Measurements from ENCODE around the gene F2R. TPM values are rescaled to one million over a fixed set of nuclear protein-coding genes. Genes with fewer than 3 reads are reported as not detected.

F2R gene
- total and polyA plus RNA-seq, 2 experiments from 2014 or later, result 15.0 to 26.0 TPM

- Mint-ChIP-seq H3K9me3 (no peaks in the 10 kb centered on the region), H3K4me3 (no peak overlapping the region), H3K36me3 (ENCODE audit: low read depth) (peaks cover 13% of the 10 kb centered on the region; the same call in 2 of the 3 replicates), H3K27me3 (ENCODE audit: insufficient read depth, low read depth, poor library complexity) (no peaks in the 10 kb centered on the region), H3K4me1 (no peaks in the 10 kb centered on the region), H3K27ac (no peak overlapping the region)
- Histone ChIP-seq H3F3A (replicated peaks; ENCODE audit: low read depth) (no peaks in the 10 kb centered on the region), H3K4me1 (ENCODE audit: insufficient read depth) (no peaks in the 10 kb centered on the region), H3K4me2 (no peak overlapping the region), H4K20me1 (replicated peaks; ENCODE audit: insufficient read depth) (no peaks in the 10 kb centered on the region; the same call in 1 of the 2 replicates), H2AFZ (no peak overlapping the region), H3K27me3 (ENCODE audit: insufficient read depth) (no peaks in the 10 kb centered on the region), H3K79me2 (replicated peaks; ENCODE audit: insufficient read depth) (no peaks in the 10 kb centered on the region), H3K4me3 (no peak overlapping the region), H3K9me2 (ENCODE audit: insufficient read depth) (no peaks in the 10 kb centered on the region), H3K27ac (ENCODE audit: low read depth) (no peak overlapping the region), H3K36me3 (ENCODE audit: insufficient read depth) (no peaks in the 10 kb centered on the region)
- no peak for ATAC-seq
- DNase-seq (ENCODE audit: low spot score), result no peak
- TF ChIP-seq NANOG (IDR thresholded peaks at IDR 0.05; ENCODE audit: borderline replicate concordance), result no peak
- no peak for TF ChIP-seq ZNF114 (CRISPR knock-in tag; IDR thresholded peaks at IDR 0.05)
- no peak for TF ChIP-seq POLR2AphosphoS5 (IDR thresholded peaks at IDR 0.05; ENCODE audit: low read depth)
- TF ChIP-seq CTCF (conservative IDR thresholded peaks at IDR 0.05; ENCODE audit: low read depth in 2 of 2), result no peak
Observed at GRCh38 chr5:76691467-76692273, 24.3 kb upstream of the F2R start.

GRCh38 chr5:76692274-76692540 is 23.7 kb upstream of the F2R start:
- H3K9me3 Mint-ChIP-seq, result no peaks in the 10 kb centered on the region
- no peak for DNase-seq (ENCODE audit: low spot score)
- Histone ChIP-seq H3K27me3 (ENCODE audit: insufficient read depth) (no peaks in the 10 kb centered on the region), H3F3A (replicated peaks; ENCODE audit: low read depth) (no peaks in the 10 kb centered on the region), H4K20me1 (replicated peaks; ENCODE audit: insufficient read depth) (no peaks in the 10 kb centered on the region; the same call in 1 of the 2 replicates), H3K27ac (ENCODE audit: low read depth) (no peak overlapping the region), H3K79me2 (replicated peaks; ENCODE audit: insufficient read depth) (no peaks in the 10 kb centered on the region), H3K36me3 (ENCODE audit: insufficient read depth) (no peaks in the 10 kb centered on the region), H3K9me2 (ENCODE audit: insufficient read depth) (no peaks in the 10 kb centered on the region), H3K4me3 (no peak overlapping the region), H3K4me1 (ENCODE audit: insufficient read depth) (no peaks in the 10 kb centered on the region), H2AFZ (no peak overlapping the region), H3K4me2 (no peak overlapping the region)
- H3K4me1 Mint-ChIP-seq, result no peaks in the 10 kb centered on the region
- peaks cover 8% of the 10 kb centered on the region; the same call in 2 of the 3 replicates for H3K36me3 Mint-ChIP-seq (ENCODE audit: low read depth)
- TF ChIP-seq NANOG (IDR thresholded peaks at IDR 0.05; ENCODE audit: borderline replicate concordance), result no peak
- TF ChIP-seq ZNF331 (CRISPR knock-in tag; IDR thresholded peaks at IDR 0.05; ENCODE audit: low read depth), result no peak
- H3K4me3 Mint-ChIP-seq, result no peak overlapping the region
- H3K27me3 Mint-ChIP-seq (ENCODE audit: insufficient read depth, low read depth, poor library complexity), result no peaks in the 10 kb centered on the region
- H3K27ac Mint-ChIP-seq, result no peak overlapping the region
- no peak for ATAC-seq

GRCh38 chr5:76692651-76693050 is 23.3 kb upstream of the F2R start:
- H3K27ac Mint-ChIP-seq, result no peak overlapping the region
- no peak for DNase-seq (ENCODE audit: low spot score)
- TF ChIP-seq ZNF114 (CRISPR knock-in tag; IDR thresholded peaks at IDR 0.05), result no peak
- TF ChIP-seq ZNF331 (CRISPR knock-in tag; IDR thresholded peaks at IDR 0.05; ENCODE audit: low read depth), result no peak

More at GRCh38 chr5:76692651-76693050, 23.3 kb upstream of the F2R start:
- Histone ChIP-seq H3K4me1 (ENCODE audit: insufficient read depth) (no peaks in the 10 kb centered on the region), H3K27ac (ENCODE audit: low read depth) (no peak overlapping the region), H3K79me2 (replicated peaks; ENCODE audit: insufficient read depth) (no peaks in the 10 kb centered on the region), H3K36me3 (ENCODE audit: insufficient read depth) (no peaks in the 10 kb centered on the region), H3F3A (replicated peaks; ENCODE audit: low read depth) (no peaks in the 10 kb centered on the region), H4K20me1 (replicated peaks; ENCODE audit: insufficient read depth) (no peaks in the 10 kb centered on the region; the same call in 1 of the 2 replicates), H2AFZ (no peak overlapping the region), H3K9me2 (ENCODE audit: insufficient read depth) (no peaks in the 10 kb centered on the region), H3K27me3 (ENCODE audit: insufficient read depth) (no peaks in the 10 kb centered on the region), H3K4me3 (no peak overlapping the region), H3K4me2 (no peak overlapping the region)
- no peak for ATAC-seq
- H3K4me1 Mint-ChIP-seq, result no peaks in the 10 kb centered on the region
- H3K36me3 Mint-ChIP-seq (ENCODE audit: low read depth), result peaks cover 8% of the 10 kb centered on the region; the same call in 2 of the 3 replicates
- H3K9me3 Mint-ChIP-seq, result no peaks in the 10 kb centered on the region
- H3K4me3 Mint-ChIP-seq, result no peak overlapping the region
- no peaks in the 10 kb centered on the region for H3K27me3 Mint-ChIP-seq (ENCODE audit: insufficient read depth, low read depth, poor library complexity)
